ENCODE results near the gene FCGR1A.
"Not testable (repeated sequence)": the region's sequence is repeated elsewhere in the genome, so short reads cannot be mapped to it uniquely, and the experiment has no call there.

GRCh38 chr1:149766241-149766640 is 16.3 kb upstream of the FCGR1A start:
- TF ChIP-seq ZNF274 (IDR thresholded peaks at IDR 0.05; ENCODE audit: low read depth, low read length); YY1 (IDR thresholded peaks at IDR 0.05; ENCODE audit: insufficient read depth, insufficient read length); SUZ12 (IDR thresholded peaks at IDR 0.05; ENCODE audit: extremely low read depth, insufficient read depth, insufficient read length): not testable (repeated sequence)

All from NT2/D1 (cell line).